Stimulated activated CD4-positive, alpha-beta T cell treated with anti-CD3 and anti-CD28 coated beads, TNF-alpha, amount 100 ng/mL, for 1 hour (primary cell): Measurements from ENCODE around the gene RPS10.
A peak's percentile ranks its signal among the peaks of the same experiment; 100 is the strongest.

Experiments used
- DNase-seq, 3 donors: peaks; one replicate each; pipeline ENCODE4 v3.0.0-alpha.2; 2020; ENCODE audit warnings: low read depth in 3 of 3, low spot score in 1 of 3

Gene RPS10

DNA sequence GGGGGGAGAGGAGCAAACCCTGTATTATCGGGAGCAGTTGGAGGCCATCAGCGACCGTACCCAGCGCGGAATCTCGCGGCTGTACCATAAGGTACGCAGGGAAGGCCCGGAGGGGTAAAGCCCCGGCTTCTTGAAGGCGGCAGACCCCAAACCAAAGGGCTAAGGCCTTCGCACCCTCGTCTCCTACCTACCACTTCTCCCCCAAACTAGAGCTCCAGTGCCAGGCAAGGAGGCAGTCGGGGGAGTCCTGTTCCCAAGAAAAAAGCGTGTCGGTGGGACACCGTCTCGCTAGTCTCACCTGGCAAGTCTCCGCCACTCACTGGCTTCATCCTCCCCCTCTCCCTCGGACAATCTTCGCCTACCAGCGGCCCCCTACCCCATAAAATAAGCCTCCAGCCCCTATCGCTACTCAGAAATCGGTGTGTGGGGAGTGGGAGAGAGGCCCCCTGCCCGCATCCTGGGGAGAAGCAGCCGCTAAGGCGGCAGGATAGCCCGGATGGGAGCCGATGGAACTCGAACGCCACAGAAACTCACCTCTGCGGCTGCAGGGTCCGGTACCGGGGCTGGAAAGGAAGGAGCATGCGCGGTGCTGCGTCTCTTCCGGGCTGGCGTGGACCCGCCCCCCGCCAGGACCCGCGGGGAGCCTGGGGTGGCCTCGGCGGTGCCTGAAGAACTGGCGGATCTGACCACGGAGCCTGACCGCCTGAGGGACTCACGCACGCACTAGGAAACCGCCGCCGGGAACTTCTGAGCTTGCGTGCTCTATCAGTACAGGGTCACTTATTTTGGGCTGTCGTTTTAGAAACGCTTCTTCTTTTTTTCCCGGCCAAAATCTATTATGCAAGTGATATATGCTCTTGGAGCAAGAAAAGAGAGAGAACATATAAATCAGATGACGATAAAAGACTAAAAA, at the start of gene RPS10:
Gene RPS10 (minus strand): TSS at position 572 of the 913 bp plus-strand sequence. CDS start 848 bp downstream, outside the sequence.
- DNase-seq: peak; percentile 77 to 91 (median 82)

DNA sequence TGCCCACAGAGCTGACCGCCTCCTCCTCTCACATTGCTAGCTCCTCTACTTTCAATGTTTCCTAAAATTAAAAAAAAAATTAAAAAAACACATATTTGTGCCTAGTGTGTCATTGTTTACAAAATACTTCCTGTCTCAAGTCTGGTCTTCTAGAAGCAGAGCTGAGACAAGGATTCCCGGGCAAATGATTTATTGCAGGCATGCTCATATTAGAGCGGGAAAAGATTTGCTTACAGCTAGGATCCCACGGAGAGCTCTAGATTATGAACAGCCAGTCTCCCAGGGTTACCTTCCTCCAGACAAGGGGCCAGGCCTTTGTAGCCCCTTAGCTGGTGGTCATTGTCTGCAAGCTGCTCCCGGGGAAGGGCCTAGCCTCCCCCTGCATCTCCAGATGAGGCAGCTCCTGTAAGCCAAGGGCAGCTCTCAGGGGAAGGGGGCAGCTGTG, 49.4 kb upstream of the RPS10 start:
- no peak for DNase-seq

DNA sequence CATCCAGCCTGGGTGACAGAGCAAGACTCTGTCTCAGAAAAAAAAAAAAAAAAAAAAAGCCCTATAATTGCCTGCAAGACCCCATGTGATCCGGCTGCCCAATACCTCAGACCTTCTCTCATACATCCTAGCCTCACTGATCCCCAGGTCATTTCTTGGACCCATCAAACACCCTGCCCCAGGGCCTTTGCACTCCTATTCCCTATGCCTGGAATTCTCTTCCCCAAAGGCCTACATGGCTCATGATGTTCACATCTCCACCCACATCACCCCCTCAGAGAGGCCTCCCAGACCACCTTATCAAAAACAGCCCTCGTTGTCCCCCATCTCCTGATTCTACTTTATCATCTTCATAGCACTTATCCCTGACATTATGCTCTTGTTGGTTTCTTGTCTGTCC, 48.9 kb upstream of the RPS10 start:
- no peak for DNase-seq

- DNase-seq: no peak
Observed at GRCh38 chr6:34473967-34474366, 48.1 kb upstream of the RPS10 start.

DNA sequence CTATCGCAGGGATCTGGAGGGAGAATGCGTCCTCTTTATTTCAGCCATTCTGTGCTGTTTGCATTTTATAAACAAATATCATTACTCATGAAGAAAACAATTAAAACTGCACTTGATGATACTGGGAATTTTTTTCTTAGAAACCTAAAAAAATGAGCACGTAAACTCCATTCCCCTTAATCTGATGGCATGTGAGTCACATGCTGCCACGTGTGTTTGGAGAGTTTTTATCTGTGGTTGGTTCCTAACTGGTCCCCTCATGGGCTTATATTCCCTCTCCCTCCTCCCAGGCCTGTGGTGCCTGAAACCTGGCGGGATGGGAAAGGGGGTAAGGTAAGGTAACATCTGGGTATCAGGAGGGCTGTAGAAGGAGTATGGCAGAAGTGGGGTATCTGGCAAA, 46.6 kb upstream of the RPS10 start:
- no peak for DNase-seq

DNA sequence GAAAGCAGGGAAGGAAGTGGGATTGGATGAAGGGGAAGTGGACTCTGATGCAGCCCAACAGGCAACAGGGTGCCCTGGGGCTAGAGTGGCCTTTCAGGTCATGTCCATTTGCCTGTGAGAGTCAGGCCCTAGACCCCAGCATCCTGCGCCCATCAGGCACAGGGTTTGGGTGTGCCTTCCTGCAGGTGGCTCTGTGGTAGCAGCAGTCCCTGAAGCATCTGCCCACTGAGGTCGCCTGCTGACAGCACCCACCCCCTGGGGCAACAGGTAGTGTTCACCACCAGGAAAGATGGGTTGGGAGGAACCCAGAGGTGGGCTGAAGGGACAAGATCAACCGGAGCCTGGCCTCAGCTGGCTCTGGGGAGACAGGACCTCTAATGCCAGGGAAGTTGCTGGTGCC, 43.6 kb upstream of the RPS10 start:
- no peak for DNase-seq

DNA sequence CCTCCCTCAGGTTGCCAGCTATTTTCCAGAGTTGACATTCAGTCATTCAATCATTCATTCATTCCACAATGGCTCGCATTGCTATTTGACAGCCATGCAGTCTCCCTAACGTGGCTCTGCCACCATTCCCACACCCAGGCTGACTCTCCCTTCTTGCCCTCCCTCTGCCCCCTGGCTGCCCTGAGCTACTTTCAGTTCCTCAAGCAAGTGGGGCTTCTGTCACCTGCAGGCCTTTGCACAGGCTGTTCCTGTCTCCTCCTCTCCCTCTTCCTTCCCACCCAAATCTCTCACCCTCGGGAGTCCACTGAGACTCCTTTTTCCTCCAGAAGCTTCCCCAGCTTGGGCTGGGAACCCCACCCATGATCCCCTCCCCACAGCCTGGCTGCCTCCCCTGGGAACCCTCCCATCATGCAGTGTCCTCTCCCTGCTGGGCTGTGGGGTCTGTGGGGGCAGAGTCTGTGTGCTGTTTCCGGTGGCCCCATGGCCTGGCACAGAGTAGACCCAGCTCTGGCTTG, 42.6 kb upstream of the RPS10 start:
- no peak for DNase-seq

DNA sequence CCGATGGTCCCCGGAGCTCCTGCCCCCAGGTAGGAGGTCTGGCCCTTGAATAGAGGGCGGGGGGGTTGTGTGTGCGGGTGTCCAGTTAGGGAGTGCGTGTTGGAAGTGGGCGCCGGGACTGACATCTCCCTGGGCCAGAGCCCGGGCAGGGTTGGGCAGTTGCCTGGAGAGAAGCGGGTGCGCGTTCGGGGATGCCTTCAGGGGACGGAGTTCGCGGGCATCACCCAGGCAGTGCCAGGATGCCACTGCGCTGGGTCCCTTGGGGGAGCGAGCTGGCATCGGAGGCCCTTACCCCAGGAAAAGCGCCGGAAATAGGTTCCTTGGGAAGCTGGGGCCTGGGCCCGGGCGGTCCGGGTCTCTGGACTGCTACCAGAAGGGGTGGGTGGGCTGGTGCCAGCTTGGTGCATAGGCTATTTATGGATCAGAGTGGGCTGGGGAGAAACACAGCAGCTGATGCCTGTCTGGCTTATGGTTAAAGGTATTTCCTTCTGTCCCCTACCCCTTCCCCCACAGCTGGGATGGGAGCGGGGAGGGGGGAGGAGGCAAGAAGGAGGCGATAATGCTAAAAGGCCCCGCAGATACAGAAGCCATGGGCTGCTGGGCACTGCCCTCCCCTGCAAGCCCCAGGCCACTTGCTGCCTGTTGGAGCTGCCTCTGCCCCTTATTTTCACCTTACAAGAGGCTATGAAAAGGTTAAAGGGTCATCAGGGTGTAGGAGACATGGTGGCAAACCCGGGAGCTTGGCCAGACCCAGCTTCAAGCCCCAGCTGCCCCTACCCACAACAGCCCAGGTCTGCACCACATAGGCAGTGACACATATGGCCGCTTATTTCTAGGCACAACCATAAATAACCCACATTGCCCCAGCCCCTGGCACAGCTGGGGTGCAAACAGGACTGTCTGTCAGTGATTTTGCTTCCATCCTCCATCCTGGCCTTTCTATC, 40.6 kb upstream of the RPS10 start:
- DNase-seq: no peak

DNA sequence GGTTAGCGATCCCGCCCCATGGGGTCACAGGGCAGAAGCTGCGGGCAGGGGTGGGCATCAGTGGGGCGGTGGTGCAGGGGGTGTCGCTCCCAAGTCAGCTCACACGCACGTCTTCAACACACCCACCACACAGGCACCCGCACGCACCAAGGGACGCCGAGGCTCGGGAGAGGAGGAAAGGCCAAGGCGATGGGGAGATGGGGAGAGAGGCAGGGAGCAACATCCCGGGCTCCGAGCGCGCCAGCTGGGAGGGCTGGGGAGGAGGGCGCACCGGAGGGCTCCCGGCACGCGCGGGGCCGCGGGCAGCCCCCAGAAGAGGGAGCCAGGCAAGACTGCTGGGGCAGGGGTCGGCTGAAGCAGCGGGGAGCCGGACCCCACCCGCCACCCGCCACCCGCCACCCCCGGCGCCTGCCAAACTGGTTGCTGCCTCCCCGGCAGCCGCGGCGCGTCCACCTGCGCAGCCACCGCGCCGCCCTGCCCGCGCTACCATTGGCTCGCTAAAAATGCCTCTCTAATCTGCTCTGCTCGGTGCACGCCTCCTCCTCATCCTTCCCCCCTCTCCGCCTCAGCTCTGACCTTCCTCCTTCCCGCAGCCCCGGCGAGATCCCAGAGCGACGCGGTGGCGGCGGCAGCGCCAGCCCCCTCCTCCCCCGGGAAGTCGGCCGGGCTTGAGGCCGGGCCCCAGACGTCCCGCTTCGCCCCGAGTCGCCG, 39.8 kb upstream of the RPS10 start, which contains the start of gene PACSIN1:
Gene PACSIN1 (plus strand): TSS at position 546 of the 711 bp plus-strand sequence. CDS start 60,230 bp downstream, outside the sequence.
- DNase-seq: no peak

DNA sequence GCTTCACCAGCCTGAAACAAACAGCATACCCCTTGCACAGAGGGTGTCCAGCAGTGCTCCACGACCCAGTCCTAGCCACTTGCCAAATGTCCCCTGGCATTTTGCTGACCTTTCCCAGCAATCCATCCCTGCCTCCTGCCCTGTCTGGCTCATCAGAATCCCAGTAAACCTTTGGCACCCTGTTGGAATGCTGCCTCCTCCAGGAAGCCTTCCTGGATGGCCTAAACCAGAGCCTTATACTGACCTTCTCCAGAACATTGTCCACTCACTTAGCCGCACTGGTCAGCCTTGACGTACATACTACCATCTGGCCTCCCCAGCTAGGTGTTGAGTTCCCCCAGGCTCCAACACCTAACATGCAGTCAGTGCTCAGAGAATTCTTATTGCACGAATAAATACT, 38.0 kb upstream of the RPS10 start:
- DNase-seq: no peak

DNA sequence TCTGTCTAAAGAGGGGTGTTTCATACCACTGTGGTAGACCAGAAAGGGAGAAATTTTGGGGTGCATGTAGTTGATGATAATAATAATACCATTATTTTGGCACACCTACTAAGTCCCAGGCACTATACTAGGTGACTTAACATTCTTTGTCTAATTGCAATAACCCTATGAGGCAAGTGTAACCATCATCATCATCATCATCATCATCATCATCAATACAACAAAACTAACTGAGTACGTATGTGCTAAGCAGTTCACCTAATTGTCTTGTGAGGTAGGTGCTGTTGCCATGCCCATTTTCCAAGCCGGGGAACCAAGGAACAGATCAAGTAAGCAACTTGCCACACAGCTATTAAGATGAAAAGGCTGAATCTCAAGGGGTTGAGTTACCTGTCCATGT, 37.4 kb upstream of the RPS10 start:
- DNase-seq: no peak

DNA sequence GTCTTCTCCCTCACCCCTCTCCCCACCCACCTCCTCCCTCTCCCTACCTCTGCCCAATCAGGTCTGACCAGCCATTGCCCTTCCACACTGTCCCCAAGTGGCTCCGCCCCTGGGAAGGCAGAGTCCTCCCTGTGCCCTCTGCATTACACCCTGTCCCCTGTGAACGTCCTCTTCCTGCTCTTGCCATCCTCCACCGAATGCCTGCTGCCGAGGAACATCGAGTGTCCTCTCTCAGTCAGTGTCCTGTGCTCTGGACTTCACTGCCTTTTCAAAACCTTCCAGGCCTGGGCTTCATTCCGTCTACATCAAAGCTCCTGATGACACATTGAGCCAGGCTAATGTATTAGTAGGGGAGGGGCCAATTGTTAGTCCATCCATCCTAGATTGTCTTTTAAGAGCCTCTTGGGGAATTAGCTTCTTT, 36.7 kb upstream of the RPS10 start:
- DNase-seq: no peak

DNA sequence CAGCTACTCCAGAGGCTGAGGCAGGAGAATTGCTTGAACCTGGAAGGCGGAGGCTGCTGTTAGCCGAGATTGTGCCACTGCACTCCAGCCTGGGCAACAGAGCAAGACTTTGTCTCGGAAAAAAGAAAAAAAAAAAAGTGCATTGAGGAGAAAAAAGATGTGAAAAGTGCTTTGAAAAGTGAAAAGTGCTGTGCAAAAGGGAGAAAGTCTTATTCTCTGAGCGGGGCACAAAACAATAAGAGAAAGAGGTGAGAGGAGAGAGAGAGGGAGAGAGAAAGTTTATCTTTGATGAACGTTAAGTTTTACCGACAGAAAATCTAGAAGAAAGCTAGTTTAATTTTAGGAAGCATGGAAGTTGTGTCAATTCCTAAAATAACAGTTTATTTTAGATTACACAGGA, 36.1 kb upstream of the RPS10 start:
- DNase-seq: no peak

GRCh38 chr6:34460796-34461507, 35.1 kb upstream of the RPS10 start:
- no peak for DNase-seq

DNA sequence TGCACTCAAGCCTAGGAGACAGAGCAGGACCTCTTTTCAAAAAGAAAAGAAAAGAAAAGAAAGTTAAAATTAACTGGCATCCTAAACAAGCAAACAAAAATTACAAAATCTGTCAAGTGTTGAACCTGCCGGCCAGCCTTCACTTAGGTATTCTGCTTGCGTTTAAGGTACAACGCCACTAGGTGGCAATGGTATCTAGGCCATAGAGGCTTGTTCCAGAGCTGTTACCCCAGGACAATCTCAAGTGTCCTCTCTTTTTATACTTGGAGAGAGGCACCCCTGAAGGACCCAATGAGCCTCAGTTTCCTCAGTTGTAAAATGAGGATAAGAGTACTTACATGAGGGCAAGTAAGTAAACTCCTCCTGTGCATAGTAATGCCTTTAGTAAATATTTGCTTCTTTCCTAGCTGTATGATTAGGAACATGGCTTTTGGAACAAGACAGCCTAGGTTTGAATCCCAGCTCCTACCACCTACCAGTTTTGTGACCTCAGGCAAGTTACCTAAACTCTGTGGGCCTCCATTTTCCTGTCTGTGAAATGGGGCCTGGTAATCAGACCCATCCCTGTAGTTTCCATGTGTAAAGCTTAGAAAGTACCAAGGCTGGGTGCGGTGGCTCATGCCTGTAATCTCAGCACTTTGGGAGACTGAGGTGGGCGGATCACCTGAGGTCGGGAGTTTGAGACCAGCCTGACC, 34.2 kb upstream of the RPS10 start:
- DNase-seq: peak in 2 of 3 donors; percentile 6 to 21

- no peak for DNase-seq
Observed at GRCh38 chr6:34457742-34458735, 32.2 kb upstream of the RPS10 start.

- DNase-seq: no peak
Observed at GRCh38 chr6:34457382-34457741, 31.5 kb upstream of the RPS10 start.

DNA sequence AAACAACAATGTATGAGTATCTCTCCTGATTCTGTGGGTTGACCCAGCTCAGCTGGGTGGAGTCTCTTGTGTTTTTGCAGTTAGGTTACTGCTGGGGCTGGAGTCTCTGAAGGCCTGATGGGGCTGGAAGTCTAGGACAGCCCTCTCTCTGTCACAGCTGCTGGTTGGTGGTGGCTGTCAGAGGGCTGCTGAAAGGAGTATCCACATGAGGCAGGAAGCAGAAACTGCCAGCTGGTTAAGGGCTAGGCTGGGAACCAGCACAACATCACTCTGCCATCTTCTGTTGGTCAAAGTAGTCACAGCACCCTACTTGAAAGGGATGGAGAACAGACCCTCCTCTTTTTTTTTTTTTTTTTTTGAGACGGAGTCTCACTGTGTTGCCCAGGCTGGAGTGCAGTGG, 30.0 kb upstream of the RPS10 start:
- DNase-seq: no peak
